Activated CD4-positive, alpha-beta T cell treated with anti-CD3 and anti-CD28 coated beads, Interleukin-2, Interleukin-4, amounts not matched to agents 100 ng/mL and 50 ng/mL, durations not matched to agents 16 hours and 8 hours (primary cell): ENCODE measurements around the gene MRC2.
"Not testable (repeated sequence)": the region's sequence is repeated elsewhere in the genome, so short reads cannot be mapped to it uniquely, and the experiment has no call there.

ENCODE experiments used
- DNase-seq: peaks from one replicate; pipeline ENCODE4 v3.0.0-alpha.2; 2020; ENCODE audit warnings: low spot score

The MRC2 gene

GRCh38 chr17:62627219-62627903 lies at the start of gene MRC2:
Gene MRC2, plus strand, starts transcription at chr17:62627670. Its CDS starts 133 bp downstream, at chr17:62627803.
- DNase-seq = peak; percentile 66

GRCh38 chr17:62578757-62579487 lies 48.5 kb upstream of the MRC2 start:
- DNase-seq = no peak

GRCh38 chr17:62580947-62581346 lies 46.5 kb upstream of the MRC2 start:
- no peak for DNase-seq

- no peak for DNase-seq
Measured at GRCh38 chr17:62581764-62582163, 45.7 kb upstream of the MRC2 start.

GRCh38 chr17:62587554-62587953 lies 39.9 kb upstream of the MRC2 start:
- no peak for DNase-seq

- DNase-seq = no peak
Measured at GRCh38 chr17:62588109-62588508, 39.4 kb upstream of the MRC2 start.

GRCh38 chr17:62591333-62591732 lies 36.1 kb upstream of the MRC2 start:
- no peak for DNase-seq

GRCh38 chr17:62591822-62592221 lies 35.6 kb upstream of the MRC2 start:
- not testable (repeated sequence) for DNase-seq

GRCh38 chr17:62592341-62593099 lies 35.0 kb upstream of the MRC2 start:
- DNase-seq = no peak

- no peak for DNase-seq
Measured at GRCh38 chr17:62595484-62595883, 32.0 kb upstream of the MRC2 start.

GRCh38 chr17:62596662-62597061 lies 30.8 kb upstream of the MRC2 start:
- no peak for DNase-seq

GRCh38 chr17:62597150-62597549 lies 30.3 kb upstream of the MRC2 start:
- DNase-seq = no peak

GRCh38 chr17:62597920-62598319 lies 29.6 kb upstream of the MRC2 start:
- no peak for DNase-seq

- DNase-seq = no peak
Measured at GRCh38 chr17:62599964-62600657, 27.4 kb upstream of the MRC2 start.

- no peak for DNase-seq
Measured at GRCh38 chr17:62600805-62601204, 26.7 kb upstream of the MRC2 start.

- DNase-seq = no peak
Measured at GRCh38 chr17:62601471-62601870, 26.0 kb upstream of the MRC2 start.

GRCh38 chr17:62603783-62604182 lies 23.7 kb upstream of the MRC2 start:
- DNase-seq = not testable (repeated sequence)

- no peak for DNase-seq
Measured at GRCh38 chr17:62605588-62605987, 21.9 kb upstream of the MRC2 start.

- peak; percentile 36 for DNase-seq
Measured at GRCh38 chr17:62611292-62611691, 16.2 kb upstream of the MRC2 start.

- peak; percentile 34 for DNase-seq
Measured at GRCh38 chr17:62611728-62612127, 15.7 kb upstream of the MRC2 start.

- not testable (repeated sequence) for DNase-seq
Measured at GRCh38 chr17:62612289-62612688, 15.2 kb upstream of the MRC2 start.

GRCh38 chr17:62613095-62613494 lies 14.4 kb upstream of the MRC2 start:
- not testable (repeated sequence) for DNase-seq
